GM23338 (cell line): ENCODE results near the gene SPATA18.

Experiments used
- CREB1 ChIP-seq: fragments of 250-450 bp; sonication (Bioruptor Pico); IDR thresholded peaks from 2 replicates; pipeline ENCODE4 v1.5.0; 2020; ENCODE audit warnings: low read depth, mild to moderate bottlenecking, moderate library complexity
- CTCF ChIP-seq, 2 experiments: fragments of 200-600 bp in 1 of 2; sonication (generic) in 1 of 2; conservative IDR thresholded peaks; 2 replicates each; pipeline versions ENCODE4 v1.5.1 to v1.6.1; 2016 to 2017; ENCODE audit warnings: antibody characterized with exemption in 2 of 2, low read depth in 2 of 2, mild to moderate bottlenecking in 2 of 2, moderate library complexity in 1 of 2
- EZH2 ChIP-seq: fragments of 200-600 bp; sonication (generic); IDR thresholded peaks from one replicate; pipeline ENCODE4 v1.8.0; 2017; ENCODE audit warnings: antibody characterized with exemption, mild to moderate bottlenecking, low read depth; ENCODE audit not compliant: unreplicated experiment
- NANOG ChIP-seq: IDR thresholded peaks from 2 replicates; pipeline ENCODE4 v1.6.1; 2016; ENCODE audit warnings: antibody characterized with exemption, borderline replicate concordance
- POLR2AphosphoS5 ChIP-seq: IDR thresholded peaks from 2 replicates; pipeline ENCODE4 v1.6.1; 2016; ENCODE audit warnings: antibody characterized with exemption, low read depth
- REST ChIP-seq: IDR thresholded peaks from one replicate; pipeline ENCODE4 v1.6.1; 2018; ENCODE audit warnings: antibody characterized with exemption; ENCODE audit not compliant: unreplicated experiment
- ZNF114 ChIP-seq: fragments of 250-450 bp; sonication (Bioruptor Pico); IDR thresholded peaks from 2 replicates; pipeline ENCODE4 v1.5.0; 2020; ENCODE audit warnings: mild to moderate bottlenecking, moderate library complexity

GRCh38 chr4:52010986-52011385 is 40.1 kb upstream of the SPATA18 start:
- TF ChIP-seq POLR2AphosphoS5, result no peak
- no peak for TF ChIP-seq CTCF (conservative IDR thresholded peaks at IDR 0.05; ENCODE audit: low read depth in 2 of 2)
- TF ChIP-seq EZH2, result no peak
- no peak for TF ChIP-seq CREB1 (CRISPR knock-in tag)
- no peak for TF ChIP-seq NANOG
- no peak for TF ChIP-seq ZNF114 (CRISPR knock-in tag)
- TF ChIP-seq REST, result no peak
